ENCODE measurements around the gene SSTR1. TPM values are rescaled to one million over a fixed set of nuclear protein-coding genes. Genes with fewer than 3 reads are reported as not detected.

SSTR1 gene
- total and polyA plus RNA-seq, 2 of the 13 experiments (the other 11 are each of a cell fraction or from before 2014, with no cell fraction given), result 0.04 TPM

GRCh38 chr14:38250331-38250730 lies 42.6 kb downstream of the SSTR1 start:
- H3K79me2 ChIP-seq (ENCODE audit: insufficient read depth, low read length), result no peaks in the 10 kb centered on the region
- H3K27ac ChIP-seq (ENCODE audit: extremely low read length, insufficient read depth, low read length), result no peak overlapping the region
- no peaks in the 10 kb centered on the region for H3K27me3 ChIP-seq (ENCODE audit: control insufficient read depth in 1 of 2, insufficient read depth in 2 of 2, low read length in 2 of 2)
- no peaks in the 10 kb centered on the region for H3K4me1 ChIP-seq (ENCODE audit: insufficient read depth, low read length)
- no peak overlapping the region for H2AFZ ChIP-seq (ENCODE audit: low read length)
- H3K36me3 ChIP-seq (replicated peaks in 1 of 2; ENCODE audit: control insufficient read depth in 1 of 2, insufficient read depth in 2 of 2, low read length in 2 of 2), result no peaks in the 10 kb centered on the region
- intact Hi-C loops (cut with micrococcal nuclease; ENCODE audit: unreplicated experiment) (no loop called here), in situ Hi-C loops (cut with HindIII; ENCODE audit: extremely low pct_ligation_motif_present, low pct_unique_long_range_greater_than_20kb) (no loop called here)
- no TSS peak for BruUV-seq (replicated peaks)
- H3K4me2 ChIP-seq (ENCODE audit: low read depth, low read length), result no peak overlapping the region
- no peaks in the 10 kb centered on the region for H4K20me1 ChIP-seq (ENCODE audit: insufficient read depth, low read length)
- DNase-seq (ENCODE audit: low spot score), result no peak
- TF ChIP-seq, protein P1, sequence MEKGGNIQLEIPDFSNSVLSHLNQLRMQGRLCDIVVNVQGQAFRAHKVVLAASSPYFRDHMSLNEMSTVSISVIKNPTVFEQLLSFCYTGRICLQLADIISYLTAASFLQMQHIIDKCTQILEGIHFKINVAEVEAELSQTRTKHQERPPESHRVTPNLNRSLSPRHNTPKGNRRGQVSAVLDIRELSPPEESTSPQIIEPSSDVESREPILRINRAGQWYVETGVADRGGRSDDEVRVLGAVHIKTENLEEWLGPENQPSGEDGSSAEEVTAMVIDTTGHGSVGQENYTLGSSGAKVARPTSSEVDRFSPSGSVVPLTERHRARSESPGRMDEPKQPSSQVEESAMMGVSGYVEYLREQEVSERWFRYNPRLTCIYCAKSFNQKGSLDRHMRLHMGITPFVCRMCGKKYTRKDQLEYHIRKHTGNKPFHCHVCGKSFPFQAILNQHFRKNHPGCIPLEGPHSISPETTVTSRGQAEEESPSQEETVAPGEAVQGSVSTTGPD (CRISPR knock-in tag; IDR thresholded peaks at IDR 0.05), result no peak
- TF ChIP-seq NR3C1 (CRISPR knock-in tag; IDR thresholded peaks at IDR 0.05), result no peak
- TF ChIP-seq EHMT2 (IDR thresholded peaks at IDR 0.05; ENCODE audit: borderline replicate concordance, low read depth, low read length), result no peak
- TF ChIP-seq ZFP90 (CRISPR knock-in tag; IDR thresholded peaks at IDR 0.05; ENCODE audit: borderline replicate concordance), result no peak
- no peak for TF ChIP-seq RELA (CRISPR knock-in tag; IDR thresholded peaks at IDR 0.05)
- TF ChIP-seq KAT2B (IDR thresholded peaks at IDR 0.05; ENCODE audit: borderline replicate concordance, low read depth, low read length), result no peak
- TF ChIP-seq RXRB (CRISPR knock-in tag; IDR thresholded peaks at IDR 0.05; ENCODE audit: borderline replicate concordance), result no peak
- TF ChIP-seq ZNF460 (CRISPR knock-in tag; IDR thresholded peaks at IDR 0.05; ENCODE audit: borderline replicate concordance), result no peak
- no peak for TF ChIP-seq HOXD1 (CRISPR knock-in tag; IDR thresholded peaks at IDR 0.05)
- no peak for TF ChIP-seq HHEX (CRISPR knock-in tag; IDR thresholded peaks at IDR 0.05)
- no peak for TF ChIP-seq ZSCAN31 (CRISPR knock-in tag; IDR thresholded peaks at IDR 0.05; ENCODE audit: low read depth)
- TF ChIP-seq, protein P2, sequence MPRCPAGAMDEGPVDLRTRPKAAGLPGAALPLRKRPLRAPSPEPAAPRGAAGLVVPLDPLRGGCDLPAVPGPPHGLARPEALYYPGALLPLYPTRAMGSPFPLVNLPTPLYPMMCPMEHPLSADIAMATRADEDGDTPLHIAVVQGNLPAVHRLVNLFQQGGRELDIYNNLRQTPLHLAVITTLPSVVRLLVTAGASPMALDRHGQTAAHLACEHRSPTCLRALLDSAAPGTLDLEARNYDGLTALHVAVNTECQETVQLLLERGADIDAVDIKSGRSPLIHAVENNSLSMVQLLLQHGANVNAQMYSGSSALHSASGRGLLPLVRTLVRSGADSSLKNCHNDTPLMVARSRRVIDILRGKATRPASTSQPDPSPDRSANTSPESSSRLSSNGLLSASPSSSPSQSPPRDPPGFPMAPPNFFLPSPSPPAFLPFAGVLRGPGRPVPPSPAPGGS (CRISPR knock-in tag; IDR thresholded peaks at IDR 0.05), result no peak
- TF ChIP-seq DDIT3 (CRISPR knock-in tag; IDR thresholded peaks at IDR 0.05), result no peak
- no peak for TF ChIP-seq RFX3 (CRISPR knock-in tag; IDR thresholded peaks at IDR 0.05)
- TF ChIP-seq ZBTB43 (CRISPR knock-in tag; conservative IDR thresholded peaks at IDR 0.05), result no peak
- no peak for TF ChIP-seq ZNF430 (CRISPR knock-in tag; IDR thresholded peaks at IDR 0.05)
- TF ChIP-seq, protein P3, sequence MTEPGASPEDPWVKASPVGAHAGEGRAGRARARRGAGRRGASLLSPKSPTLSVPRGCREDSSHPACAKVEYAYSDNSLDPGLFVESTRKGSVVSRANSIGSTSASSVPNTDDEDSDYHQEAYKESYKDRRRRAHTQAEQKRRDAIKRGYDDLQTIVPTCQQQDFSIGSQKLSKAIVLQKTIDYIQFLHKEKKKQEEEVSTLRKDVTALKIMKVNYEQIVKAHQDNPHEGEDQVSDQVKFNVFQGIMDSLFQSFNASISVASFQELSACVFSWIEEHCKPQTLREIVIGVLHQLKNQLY (CRISPR knock-in tag; IDR thresholded peaks at IDR 0.05), result no peak
- no peak for TF ChIP-seq ZNF839 (CRISPR knock-in tag; IDR thresholded peaks at IDR 0.05; ENCODE audit: borderline replicate concordance)
- no peak for ATAC-seq
- no peak for FAIRE-seq
- H3K4me3 ChIP-seq (replicated peaks in 1 of 3; ENCODE audit: insufficient read depth in 1 of 3, low read depth in 2 of 3, low read length in 3 of 3), result no peak overlapping the region
- CTCF ChIA-PET (ENCODE audit: low intra/inter-chr PET ratio, low total read pairs), result no interaction called here
- no peak overlapping the region for H3K9ac ChIP-seq (ENCODE audit: insufficient read depth, low read depth, low read length)
- H3K9me3 ChIP-seq (ENCODE audit: low read length), result no peaks in the 10 kb centered on the region
- POLR2A ChIA-PET, result no interaction called here

Data from HepG2 (cell line).